Measurements from ENCODE around the gene PAQR7.

Gene PAQR7

DNA sequence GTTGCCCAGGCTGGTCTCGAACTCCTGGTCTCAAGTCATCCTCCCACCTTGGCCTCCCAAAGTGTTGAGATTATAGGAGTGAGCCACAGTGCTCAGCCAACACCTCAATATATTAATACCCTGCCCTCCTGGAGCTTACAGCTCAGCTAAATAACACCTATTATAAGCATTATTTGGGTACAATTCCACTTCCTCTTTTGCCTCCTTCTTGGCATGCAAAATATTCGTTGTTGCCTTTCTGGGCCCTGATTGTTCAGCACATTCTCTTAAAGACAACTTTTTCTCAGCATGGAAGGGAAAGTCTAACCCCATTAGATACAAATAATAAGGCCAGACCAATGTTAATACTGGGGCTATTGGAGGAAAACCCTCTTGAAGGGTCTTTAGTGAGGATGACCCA lies 2.8 kb downstream of the PAQR7 start:
- DNase-seq = no peak

- no peak for DNase-seq
Measured at GRCh38 chr1:25871704-25872494, 3.6 kb downstream of the PAQR7 start.

DNA sequence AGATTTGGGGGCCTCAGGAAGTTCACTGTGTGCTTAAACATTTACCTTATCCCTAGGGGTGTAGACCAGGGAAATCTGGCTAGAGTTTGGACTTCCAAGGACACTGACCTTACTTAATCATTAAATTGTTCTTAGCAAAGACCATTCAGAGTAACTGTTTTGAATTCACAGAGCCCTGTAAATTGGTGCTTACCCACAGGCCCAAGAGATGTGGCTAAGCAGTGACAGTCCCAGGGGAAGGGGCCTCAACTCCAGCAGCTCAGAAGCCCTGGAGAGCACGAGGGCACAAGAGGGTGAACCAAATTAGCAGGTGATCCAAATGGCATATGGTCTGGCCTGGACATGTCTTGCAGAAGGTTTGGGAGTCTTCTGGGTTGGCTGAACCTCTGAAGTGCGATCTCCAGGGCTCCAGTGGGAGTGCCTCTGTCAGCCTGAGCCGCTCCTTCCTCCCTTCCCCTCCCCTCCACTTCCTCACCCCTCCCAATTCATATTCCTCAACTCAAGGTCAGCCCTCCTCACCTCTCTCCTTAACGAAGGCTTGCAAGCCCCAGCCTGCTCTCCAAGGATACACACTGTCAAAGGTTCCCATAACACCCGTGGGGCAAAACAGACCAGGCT lies 4.3 kb downstream of the PAQR7 start:
- DNase-seq = no peak

DNA sequence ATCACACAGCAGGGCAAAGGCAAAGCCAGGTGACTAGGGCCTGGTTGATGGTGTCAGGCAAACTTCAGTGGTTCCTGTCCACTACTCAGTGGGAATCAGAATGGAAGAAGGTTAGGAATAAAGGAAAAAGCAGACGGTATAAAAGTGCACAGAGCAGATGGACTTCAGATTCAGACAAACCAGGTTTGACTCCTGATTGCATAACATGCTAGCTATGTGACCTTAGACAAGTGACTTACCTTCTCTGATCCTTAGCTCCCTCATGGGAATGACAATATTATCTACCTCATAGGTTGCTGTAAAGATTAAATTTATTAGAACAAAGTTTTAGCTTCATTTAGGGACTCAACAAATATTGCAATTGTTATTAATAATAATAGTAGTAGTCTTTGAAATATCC lies 4.9 kb downstream of the PAQR7 start:
- no peak for DNase-seq

DNA sequence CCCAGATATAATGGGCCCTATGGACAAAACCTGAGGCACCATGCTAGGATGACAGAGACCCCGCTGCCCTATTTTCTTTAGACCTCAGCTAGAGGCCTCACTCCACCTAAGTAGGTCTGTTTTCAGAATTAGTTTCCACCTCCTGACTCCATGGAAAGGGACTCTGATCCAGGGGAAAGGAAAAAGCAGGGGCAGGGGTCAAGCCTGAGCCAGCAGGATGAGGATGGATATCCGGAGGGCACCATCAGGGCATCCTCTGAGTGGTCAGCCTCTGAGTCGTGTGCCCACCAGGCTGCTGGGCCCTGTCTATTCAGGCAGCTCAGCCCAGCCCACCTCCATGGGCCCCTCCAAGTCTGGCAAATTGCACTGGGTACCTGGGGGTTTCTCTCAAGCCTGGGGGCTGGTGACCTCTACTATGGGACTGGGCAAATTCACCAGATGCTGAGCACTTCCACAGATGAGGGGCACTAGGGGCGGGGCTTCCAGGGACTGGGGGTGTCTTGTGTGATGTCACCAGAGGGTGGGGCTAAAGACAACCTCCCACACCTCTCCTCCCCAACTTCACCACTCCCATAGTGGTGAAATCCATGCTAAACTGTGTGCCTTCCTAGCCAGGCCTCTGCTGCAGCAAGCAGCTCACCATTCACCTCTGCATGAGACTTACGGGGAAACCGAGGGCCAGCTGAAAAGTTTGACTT lies 5.5 kb downstream of the PAQR7 start:
- DNase-seq = no peak

- no peak for DNase-seq
Measured at GRCh38 chr1:25867210-25867991, 8.1 kb downstream of the PAQR7 start.

DNA sequence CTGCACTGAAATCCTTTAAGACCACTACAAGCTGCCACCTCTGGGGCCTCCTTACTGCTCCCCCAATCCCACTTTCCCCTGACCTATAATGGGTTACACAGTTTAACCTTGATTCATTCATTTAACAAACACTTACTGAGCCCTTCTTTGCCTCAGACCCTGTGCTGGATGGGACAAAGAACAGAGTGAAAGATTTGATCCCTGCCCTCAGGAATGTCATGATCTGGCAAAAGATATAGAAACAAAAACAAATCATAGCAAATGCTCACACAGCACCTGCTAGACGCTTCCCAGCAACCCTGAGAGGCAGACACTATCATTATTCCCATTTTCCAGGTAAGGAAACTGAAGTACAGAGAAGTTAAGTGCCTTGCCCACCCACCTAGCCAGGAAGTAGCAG lies 9.2 kb downstream of the PAQR7 start:
- no peak for DNase-seq

DNA sequence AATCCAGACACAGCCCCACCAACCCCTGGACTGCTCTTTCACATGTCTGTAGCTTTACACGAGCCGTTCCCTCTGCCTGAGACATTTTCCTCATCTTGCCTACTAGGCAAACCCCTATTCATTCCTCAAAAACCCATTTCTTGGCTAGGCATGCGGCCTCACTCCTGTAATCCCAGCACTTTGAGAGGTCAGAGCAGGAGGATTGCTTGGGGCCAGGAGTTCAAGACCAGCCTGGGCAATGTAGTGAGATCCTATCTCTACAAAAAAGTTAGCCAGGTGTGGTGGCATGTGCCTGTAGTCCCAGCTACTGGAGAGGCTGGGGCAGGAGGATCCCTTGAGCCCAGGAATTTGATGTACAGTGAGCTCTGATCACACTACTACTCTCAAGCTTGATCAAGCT lies 11.1 kb downstream of the PAQR7 start:
- DNase-seq = no peak

DNA sequence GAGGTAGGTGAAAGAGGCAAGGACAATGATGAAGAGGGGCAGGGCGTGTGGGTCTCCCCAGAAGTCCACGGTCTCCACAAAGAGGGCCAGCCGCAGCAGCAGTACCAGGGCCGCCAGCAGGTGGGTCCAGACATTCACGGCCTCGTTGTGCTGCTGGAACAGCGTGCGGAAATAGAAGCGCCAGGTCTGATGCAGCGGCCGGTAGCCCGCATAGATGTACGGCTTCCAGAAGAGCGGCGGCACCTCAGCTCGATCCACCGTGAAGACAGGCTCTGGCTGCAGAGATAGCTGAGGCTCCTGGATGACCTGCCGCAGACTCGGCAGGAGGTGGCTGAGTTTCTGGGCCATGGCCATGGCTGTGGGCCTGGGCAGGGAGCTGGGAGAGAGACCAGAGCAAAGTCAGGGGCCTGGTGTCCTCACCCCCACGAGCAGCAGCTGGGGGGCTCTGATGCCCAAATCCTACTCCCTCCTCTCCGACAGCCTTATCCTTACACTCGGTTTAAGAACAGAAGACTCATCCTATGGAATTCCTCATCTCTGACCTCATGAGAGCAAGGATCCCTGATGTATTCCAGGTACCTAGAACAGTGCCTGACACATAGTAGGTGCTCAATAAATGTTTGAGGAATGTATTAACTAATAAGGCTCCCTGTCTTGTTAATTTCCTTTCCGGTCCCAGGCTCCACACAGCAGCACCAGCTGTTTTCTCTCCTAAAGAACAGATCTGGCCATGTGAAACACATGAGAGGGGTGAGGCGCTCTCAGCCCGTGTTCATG lies 11.8 kb downstream of the PAQR7 start:
- no peak for DNase-seq

DNA sequence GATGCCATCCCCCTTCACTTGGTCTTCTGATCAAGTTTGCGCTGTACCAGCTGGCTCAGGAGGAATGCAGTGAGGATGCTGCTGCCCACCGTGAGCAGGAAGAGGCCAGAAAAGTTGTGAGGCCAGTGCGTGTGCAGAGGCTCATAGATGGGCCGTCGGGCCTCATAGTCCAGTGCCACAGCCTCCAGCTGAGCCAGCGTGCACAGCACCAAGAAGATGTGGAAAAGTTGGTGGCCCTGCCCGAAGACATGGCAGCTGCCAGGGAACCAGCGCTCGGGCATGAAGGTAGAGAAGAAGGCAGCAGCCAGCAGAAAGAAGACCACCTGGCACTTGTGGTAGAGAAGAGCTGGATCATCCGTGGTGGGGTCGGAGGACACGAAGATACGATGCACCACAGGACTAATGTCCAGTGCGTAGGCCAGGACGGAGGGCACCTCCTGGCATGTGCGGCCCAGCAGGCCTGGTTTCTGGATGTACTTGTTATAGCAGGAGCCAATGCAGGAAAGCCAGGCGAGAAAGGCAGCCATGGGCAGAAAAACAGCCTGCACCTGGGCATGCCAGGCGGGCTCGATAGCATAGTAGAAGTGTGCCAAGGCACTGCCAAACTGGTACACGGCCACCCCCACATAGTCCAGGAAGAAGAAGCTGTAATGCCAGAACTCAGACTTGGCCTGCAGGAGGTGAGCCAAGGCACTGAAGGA lies 12.6 kb downstream of the PAQR7 start:
- no peak for DNase-seq

DNA sequence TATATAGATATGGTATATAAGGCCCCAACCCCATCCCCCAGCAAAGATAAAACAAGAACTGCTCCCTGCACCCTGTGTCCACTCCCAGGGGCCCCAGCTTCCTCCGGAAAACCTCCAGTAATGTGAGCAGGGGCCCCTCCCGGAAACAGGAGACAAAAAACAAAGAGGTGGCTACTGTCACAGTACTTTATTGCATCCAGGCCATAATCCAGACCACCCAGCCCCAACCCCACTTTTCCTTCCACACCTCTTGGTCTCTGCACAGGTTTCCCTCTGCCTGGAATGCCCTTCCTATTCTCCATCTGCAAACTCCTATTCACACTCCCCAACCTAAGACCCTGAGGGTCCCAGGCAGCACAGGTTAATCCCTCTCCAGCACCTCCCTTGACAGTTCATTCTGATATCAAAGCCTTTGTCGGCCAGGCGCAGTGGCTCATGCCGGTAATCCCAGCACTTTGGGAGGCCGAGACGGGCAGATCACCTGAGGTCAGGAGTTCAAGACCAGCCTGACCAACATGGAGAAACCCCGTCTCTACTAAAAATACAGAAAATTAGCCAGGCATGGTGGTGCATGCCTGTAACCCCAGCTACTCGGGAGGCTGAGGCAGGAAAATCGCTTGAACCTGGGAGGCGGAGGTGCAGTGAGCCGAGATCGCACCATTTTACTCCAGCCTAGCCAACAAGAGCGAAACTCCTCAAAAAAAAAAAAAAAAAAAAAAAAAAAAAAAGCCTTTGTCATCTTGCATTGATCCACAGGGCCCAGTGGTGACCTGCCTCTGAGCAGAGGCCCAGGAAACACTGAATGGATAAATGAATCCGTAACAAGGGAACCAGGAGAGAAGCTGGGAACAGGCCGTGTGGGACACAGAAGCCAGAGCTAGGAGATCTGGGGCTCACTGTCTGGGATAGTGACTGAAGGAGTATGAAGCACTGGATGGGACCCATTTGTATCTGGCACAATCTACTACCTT lies 13.9 kb downstream of the PAQR7 start:
- no peak for DNase-seq

- DNase-seq = peak; percentile 80
Measured at GRCh38 chr1:25858906-25859789, 16.4 kb downstream of the PAQR7 start, which contains the start of gene AUNIP. Gene AUNIP (minus strand): TSS chr1:25859457. CDS start chr1:25859357, 100 bp downstream.

- DNase-seq = no peak
Measured at GRCh38 chr1:25858494-25858893, 17.0 kb downstream of the PAQR7 start.

GRCh38 chr1:25856856-25857255 lies 18.7 kb downstream of the PAQR7 start:
- no peak for DNase-seq

- DNase-seq = peak; percentile 9
Measured at GRCh38 chr1:25854554-25854953, 21.0 kb downstream of the PAQR7 start.

- DNase-seq = no peak
Measured at GRCh38 chr1:25848531-25848930, 27.0 kb downstream of the PAQR7 start.

GRCh38 chr1:25847929-25848328 lies 27.6 kb downstream of the PAQR7 start:
- DNase-seq = no peak

- no peak for DNase-seq
Measured at GRCh38 chr1:25845664-25846063, 29.8 kb downstream of the PAQR7 start.
